B cell (primary cell): ENCODE results near the gene BMPR1A.

Experiments used
- CTCF ChIP-seq: fragments of 200-600 bp; IDR thresholded peaks from one replicate; pipeline ENCODE4 v1.8.0; 2022; ENCODE audit warnings: antibody characterized with exemption, mild to moderate bottlenecking
- EZH2 ChIP-seq: IDR thresholded peaks from 2 replicates; pipeline ENCODE4 v1.6.1; 2012; ENCODE audit warnings: borderline replicate concordance, low read depth, mild to moderate bottlenecking, moderate library complexity, low read length; ENCODE audit not compliant: insufficient read depth, poor library complexity, severe bottlenecking

- TF ChIP-seq CTCF (no peak), EZH2 (no peak)
These were observed 35.2 kb upstream of the BMPR1A start for GRCh38 chr10:86721232-86721631.
